HFF-Myc (cell line): Measurements from ENCODE around the gene TRIM36.

ENCODE experiments used
- DNase-seq: peaks from one replicate; pipeline ENCODE4 v3.0.0-alpha.2; 2011; ENCODE audit warnings: low read depth; ENCODE audit errors: extremely low read depth
- H3K4me3 ChIP-seq: replicated peaks from 2 replicates; pipeline ENCODE4 v1.5.1; 2011; ENCODE audit warnings: low read depth, mild to moderate bottlenecking, control low read depth, low read length
- TF ChIP-seq, protein P1 (sequence below): IDR thresholded peaks from 2 replicates; pipeline ENCODE4 v1.5.1; 2012; ENCODE audit warnings: mild to moderate bottlenecking, low read depth, low read length, control low read depth; ENCODE audit errors: missing control alignments

Gene TRIM36

DNA sequence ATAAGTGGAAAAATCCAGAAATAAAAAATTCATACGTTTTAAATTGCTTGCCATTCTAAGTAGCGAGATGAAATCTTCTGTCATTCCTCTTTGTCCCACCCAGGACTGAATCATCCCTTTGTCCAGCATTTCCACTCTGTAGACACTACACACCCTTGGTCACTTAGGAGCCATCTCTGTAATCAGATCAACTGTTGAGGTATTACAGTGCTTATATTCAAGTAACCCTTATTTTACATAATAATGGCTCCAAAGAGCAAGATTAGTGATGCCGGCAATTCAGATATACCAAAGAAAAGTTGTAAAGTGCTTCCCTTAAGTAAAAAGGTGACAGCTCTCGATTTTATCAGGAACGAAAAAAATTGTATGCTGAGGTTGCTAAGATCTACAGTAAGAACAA is 60.4 kb downstream of the TRIM36 start:
- TF ChIP-seq, protein P1, sequence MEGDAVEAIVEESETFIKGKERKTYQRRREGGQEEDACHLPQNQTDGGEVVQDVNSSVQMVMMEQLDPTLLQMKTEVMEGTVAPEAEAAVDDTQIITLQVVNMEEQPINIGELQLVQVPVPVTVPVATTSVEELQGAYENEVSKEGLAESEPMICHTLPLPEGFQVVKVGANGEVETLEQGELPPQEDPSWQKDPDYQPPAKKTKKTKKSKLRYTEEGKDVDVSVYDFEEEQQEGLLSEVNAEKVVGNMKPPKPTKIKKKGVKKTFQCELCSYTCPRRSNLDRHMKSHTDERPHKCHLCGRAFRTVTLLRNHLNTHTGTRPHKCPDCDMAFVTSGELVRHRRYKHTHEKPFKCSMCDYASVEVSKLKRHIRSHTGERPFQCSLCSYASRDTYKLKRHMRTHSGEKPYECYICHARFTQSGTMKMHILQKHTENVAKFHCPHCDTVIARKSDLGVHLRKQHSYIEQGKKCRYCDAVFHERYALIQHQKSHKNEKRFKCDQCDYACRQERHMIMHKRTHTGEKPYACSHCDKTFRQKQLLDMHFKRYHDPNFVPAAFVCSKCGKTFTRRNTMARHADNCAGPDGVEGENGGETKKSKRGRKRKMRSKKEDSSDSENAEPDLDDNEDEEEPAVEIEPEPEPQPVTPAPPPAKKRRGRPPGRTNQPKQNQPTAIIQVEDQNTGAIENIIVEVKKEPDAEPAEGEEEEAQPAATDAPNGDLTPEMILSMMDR = no peak
- H3K4me3 ChIP-seq = no peak overlapping the region
- DNase-seq = no peak

DNA sequence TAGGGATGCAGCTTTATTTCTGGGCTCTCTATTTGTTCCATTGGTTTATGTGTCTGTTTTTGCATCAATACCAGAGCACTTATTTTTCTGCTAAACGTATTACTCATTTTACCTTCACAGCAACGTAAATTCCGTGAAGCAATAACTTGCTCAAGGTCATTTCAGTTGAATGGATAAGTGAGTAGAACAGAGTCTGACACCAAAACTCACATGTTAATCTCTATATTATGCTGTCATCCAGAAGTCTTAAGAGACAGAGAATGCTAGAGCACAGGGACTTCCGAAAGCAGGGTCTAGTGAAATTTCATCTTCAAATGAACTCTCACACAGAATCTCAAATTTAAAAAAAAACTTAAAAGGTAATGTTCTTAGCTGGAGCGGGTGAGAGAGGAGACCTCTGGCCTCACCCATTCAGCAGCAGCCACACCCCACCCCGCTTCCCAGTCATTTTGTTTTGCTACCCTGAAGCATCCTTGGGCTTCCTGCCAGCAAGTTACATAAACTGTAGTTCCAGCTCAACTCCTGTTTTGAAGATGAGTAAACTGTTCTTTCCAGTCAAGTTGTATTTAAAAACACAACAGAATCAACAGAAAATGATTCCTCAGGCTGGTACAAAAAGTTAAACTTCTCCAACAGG is 69.3 kb downstream of the TRIM36 start:
- TF ChIP-seq, protein P1 = no peak
- H3K4me3 ChIP-seq = no peak overlapping the region
- DNase-seq = no peak

DNA sequence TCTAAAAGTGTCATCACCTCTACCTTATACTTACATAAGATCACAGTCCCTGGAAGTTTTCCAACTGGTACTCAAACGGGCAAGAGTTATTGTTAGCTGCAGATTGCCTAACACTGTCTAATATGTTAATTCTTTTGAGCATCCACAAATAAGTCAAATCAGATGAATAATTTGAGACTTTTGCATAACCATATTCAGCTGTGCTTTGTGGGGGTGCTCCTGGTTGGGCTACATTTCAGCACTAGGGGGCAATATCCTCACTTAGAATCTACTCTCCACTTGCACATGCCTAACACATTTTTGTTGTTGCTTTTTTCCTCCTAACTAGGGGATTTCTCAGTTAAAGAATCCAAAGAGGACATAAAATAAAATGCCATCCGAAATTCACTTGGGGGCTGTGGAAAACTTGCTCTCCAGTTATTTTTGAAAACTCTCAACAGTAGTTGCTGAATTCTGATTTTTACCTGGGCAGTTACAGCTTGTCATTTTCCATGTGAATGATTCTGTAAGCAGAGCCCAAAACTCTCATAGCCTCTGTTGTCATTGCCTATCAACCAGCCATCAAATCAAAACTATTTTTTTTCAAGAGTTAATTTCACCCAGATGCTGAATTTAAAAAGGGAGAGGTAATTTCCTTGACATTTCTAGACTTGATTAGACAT is 71.5 kb downstream of the TRIM36 start:
- no peak overlapping the region for H3K4me3 ChIP-seq
- peak; percentile 52 for DNase-seq
- TF ChIP-seq, protein P1 = peak; percentile 80

DNA sequence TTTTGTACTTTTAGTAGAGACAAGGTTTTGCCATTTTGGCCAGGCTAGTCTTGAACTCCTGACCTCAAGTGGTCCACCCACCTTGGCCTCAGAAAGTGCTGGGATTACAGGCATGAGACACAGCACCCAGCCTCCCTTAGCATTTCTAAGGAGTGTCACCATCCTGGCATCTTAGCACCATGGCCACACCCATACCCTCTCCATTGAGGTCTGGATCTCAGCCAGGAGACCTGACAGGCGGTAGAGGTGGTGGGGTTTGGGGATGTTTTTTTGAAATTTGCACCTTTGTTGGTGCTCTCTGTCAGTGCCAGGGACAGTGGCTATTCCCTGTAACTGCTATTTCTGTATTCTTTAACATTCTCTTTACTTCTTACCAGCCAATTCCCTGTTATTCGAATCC is 72.5 kb downstream of the TRIM36 start:
- TF ChIP-seq, protein P1 = no peak
- no peak for DNase-seq
- no peak overlapping the region for H3K4me3 ChIP-seq

DNA sequence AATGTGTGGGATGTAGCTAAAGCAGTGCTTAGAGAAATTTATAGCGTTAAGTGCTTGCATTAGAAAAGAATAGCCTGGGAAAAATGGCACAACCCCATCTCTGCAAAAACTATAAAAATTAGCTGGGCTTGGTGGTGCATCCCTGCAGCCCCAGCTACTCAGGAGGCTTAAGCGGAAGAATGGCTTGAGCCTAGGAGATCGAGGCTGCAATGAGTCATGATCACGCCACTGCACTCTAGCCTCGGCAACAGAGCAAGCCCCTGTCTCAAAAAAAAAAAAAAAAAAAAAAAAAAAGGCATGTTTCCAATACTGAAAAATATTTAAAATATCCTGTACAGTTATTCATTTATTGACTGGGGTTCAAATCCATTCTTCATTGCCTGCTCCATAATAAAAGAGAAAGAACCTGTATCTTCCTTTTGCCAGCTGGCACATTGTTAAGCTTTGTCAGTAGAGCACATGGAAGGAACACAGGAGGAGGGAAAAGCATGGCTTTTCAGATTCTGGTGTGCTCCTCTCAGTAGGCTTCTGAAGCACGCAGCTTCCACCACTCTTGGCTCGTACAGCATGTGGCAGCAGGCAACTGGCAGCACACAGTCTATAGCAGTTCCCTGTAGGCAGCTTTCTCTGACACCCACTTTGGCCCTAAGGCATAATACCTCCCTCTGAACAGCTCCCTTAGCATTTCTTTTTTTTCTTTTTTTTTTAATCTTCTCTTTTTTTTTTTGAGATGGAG is 73.5 kb downstream of the TRIM36 start:
- H3K4me3 ChIP-seq = no peak overlapping the region
- TF ChIP-seq, protein P1 = no peak
- DNase-seq = no peak

DNA sequence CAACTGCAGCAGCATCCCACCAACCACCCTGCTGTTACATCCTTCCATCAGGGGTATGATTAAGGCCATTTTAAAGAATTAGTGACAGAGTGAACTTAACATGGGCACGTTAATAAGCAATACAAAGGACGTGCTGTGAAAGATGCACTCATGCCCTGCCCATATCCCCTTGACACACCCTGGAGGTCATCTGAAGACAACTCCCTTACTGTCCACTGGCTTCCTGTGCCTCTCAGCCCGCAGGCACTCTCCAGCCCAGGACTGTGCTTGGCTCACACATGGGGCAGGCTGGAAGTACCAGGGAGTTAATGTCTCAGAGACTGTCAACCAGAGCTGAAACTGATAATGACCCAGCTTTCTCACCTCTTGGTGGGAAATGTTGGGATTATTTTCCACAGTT is 81.8 kb downstream of the TRIM36 start:
- TF ChIP-seq, protein P1 = no peak
- no peak for DNase-seq

More for the DNA sequence above, 81.8 kb downstream of the TRIM36 start:
- H3K4me3 ChIP-seq = no peak overlapping the region
